Measurements from ENCODE around the gene KCNJ18. TPM values are rescaled to one million over a fixed set of nuclear protein-coding genes. Genes with fewer than 3 reads are reported as not detected.
"Not testable (repeated sequence)": the region's sequence is repeated elsewhere in the genome, so short reads cannot be mapped to it uniquely, and the experiment has no call there.

KCNJ18 gene
- total and polyA plus RNA-seq, 9 of the 15 experiments (the other 6 are each of a cell fraction or from before 2014, with no cell fraction given): not detected

DNA sequence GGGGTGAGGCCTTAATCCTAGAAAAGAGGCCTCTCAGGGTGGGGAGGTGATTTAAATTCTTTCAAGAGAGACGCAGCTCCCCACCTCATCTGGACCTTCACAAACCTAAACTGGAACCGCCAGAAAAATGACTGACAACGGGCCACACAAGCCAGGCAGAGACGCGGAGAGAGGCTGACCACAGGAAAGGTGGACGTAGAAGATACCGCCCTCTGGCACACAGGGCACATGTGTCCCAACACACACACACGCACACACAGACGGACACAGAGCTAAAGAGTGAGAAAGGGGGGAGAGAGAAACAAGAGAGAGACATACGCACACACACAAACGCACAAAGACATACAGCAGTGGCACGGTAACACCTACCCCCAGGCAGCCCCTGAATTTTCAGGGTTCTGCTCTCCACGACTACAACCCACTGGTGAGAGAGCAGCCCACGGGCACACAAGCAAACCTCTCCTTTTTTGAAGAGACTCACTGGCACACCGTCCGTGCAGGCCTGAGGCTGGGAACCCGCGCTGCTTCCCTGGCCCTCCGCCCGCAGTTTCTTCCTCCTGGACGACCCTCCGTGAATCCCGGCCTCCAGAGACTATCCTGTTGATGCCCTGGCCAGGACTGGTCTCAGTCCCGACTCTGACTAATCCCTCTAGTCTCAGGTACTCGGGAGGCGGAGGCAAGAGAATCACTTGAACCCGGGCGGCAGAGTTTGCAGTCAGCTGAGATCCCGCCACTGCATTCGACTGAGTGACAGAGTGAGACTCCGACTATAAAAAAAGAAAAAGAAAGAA is 18.7 kb upstream of the KCNJ18 start:
- FAIRE-seq; H3K9me1 ChIP-seq (ENCODE audit: control insufficient read depth, insufficient read depth, low read length); ATAC-seq; H3K36me3 ChIP-seq (ENCODE audit: control insufficient read depth, insufficient read depth, low read length); H4K20me1 ChIP-seq (replicated peaks; ENCODE audit: control insufficient read depth, insufficient read depth, low read length); intact Hi-C loops (cut with micrococcal nuclease); H3K79me2 ChIP-seq (ENCODE audit: control insufficient read depth, insufficient read depth, low read length); H3K9me3 ChIP-seq (replicated peaks; ENCODE audit: control insufficient read depth, insufficient read depth, low read depth, low read length); BruUV-seq (replicated peaks); POLR2A ChIA-PET; CTCF ChIA-PET (ENCODE audit: low intra/inter-chr PET ratio): not testable (repeated sequence)
- Histone ChIP-seq H3K4me1 (replicated peaks in 1 of 2; ENCODE audit: control insufficient read depth in 2 of 2, insufficient read depth in 2 of 2, low read length in 2 of 2) (peaks cover 3 to 24% of the 10 kb centered on the region in 2 experiments; a peak in 4 of 5 replicates), H3K27me3 (ENCODE audit: control insufficient read depth in 2 of 2, insufficient read depth in 2 of 2, low read length in 2 of 2) (peaks cover 0 to 25% of the 10 kb centered on the region in 2 experiments; a peak in 3 of 5 replicates), H3K4me2 (ENCODE audit: insufficient read depth, low read length) (peak overlapping the region; percentile 78), H2AFZ (ENCODE audit: low read depth, low read length) (peak overlapping the region; percentile 93), H3K9ac (ENCODE audit: insufficient read depth in 1 of 2, low read depth in 2 of 2, low read length in 2 of 2) (peak overlapping the region; percentile 50 to 90; a peak in 3 of 4 replicates), H3K27ac (ENCODE audit: extremely low read depth, low read depth, low read length) (peak overlapping the region; percentile 56; the same call in 2 of the 3 replicates), H3K4me3 (peak overlapping the region; percentile 40)
- in situ Hi-C loops (cut with MboI): loop anchor here (10.0 kb wide), 2 partner anchors 631 to 711 kb away; no protein-coding TSS in a partner anchor
- TF ChIP-seq ELF4 (CRISPR knock-in tag; IDR thresholded peaks at IDR 0.05): 0 out of 2 replicates have a peak, but pooled peaks have one; percentile 13
- WGBS (ENCODE audit: insufficient coverage, low coverage, missing lambda C conversion rate): 21% methylated on average over 25 of the region's 31 CpGs
- DNase-seq (ENCODE audit: extremely low read depth in 1 of 4, low spot score in 3 of 4): peak in 1 of 4 experiments; percentile 30

GRCh38 chr17:21674242-21674731 is 18.0 kb upstream of the KCNJ18 start:
- CTCF ChIA-PET (ENCODE audit: low intra/inter-chr PET ratio): no interaction called here
- FAIRE-seq: no peak
- TF ChIP-seq, protein P1, sequence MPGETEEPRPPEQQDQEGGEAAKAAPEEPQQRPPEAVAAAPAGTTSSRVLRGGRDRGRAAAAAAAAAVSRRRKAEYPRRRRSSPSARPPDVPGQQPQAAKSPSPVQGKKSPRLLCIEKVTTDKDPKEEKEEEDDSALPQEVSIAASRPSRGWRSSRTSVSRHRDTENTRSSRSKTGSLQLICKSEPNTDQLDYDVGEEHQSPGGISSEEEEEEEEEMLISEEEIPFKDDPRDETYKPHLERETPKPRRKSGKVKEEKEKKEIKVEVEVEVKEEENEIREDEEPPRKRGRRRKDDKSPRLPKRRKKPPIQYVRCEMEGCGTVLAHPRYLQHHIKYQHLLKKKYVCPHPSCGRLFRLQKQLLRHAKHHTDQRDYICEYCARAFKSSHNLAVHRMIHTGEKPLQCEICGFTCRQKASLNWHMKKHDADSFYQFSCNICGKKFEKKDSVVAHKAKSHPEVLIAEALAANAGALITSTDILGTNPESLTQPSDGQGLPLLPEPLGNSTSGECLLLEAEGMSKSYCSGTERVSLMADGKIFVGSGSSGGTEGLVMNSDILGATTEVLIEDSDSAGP (CRISPR knock-in tag; IDR thresholded peaks at IDR 0.05): peak; percentile 88
- TF ChIP-seq MYBL2 (IDR thresholded peaks at IDR 0.05; ENCODE audit: low read depth) (no peak), MYBL2 (CRISPR knock-in tag; IDR thresholded peaks at IDR 0.05; ENCODE audit: borderline replicate concordance) (no peak)

More at GRCh38 chr17:21674242-21674731, 18.0 kb upstream of the KCNJ18 start:
- Histone ChIP-seq H3K9ac (ENCODE audit: insufficient read depth in 1 of 2, low read depth in 2 of 2, low read length in 2 of 2) (peak overlapping the region; percentile 50 to 90), H3K79me2 (ENCODE audit: control insufficient read depth, insufficient read depth, low read length) (no peaks in the 10 kb centered on the region), H3K4me3 (peak overlapping the region; percentile 40), H4K20me1 (replicated peaks; ENCODE audit: control insufficient read depth, insufficient read depth, low read length) (no peaks in the 10 kb centered on the region), H3K27me3 (ENCODE audit: control insufficient read depth in 2 of 2, insufficient read depth in 2 of 2, low read length in 2 of 2) (peaks cover 0 to 26% of the 10 kb centered on the region in 2 experiments; a peak in 3 of 5 replicates), H3K9me3 (replicated peaks; ENCODE audit: control insufficient read depth, insufficient read depth, low read depth, low read length) (no peaks in the 10 kb centered on the region), H3K4me2 (ENCODE audit: insufficient read depth, low read length) (peak overlapping the region; percentile 78), H3K27ac (ENCODE audit: extremely low read depth, low read depth, low read length) (peak overlapping the region; percentile 56; the same call in 2 of the 3 replicates), H3K4me1 (replicated peaks in 1 of 2; ENCODE audit: control insufficient read depth in 2 of 2, insufficient read depth in 2 of 2, low read length in 2 of 2) (peaks cover 3 to 28% of the 10 kb centered on the region in 2 experiments; a peak in 4 of 5 replicates), H3K36me3 (ENCODE audit: control insufficient read depth, insufficient read depth, low read length) (no peaks in the 10 kb centered on the region), H2AFZ (ENCODE audit: low read depth, low read length) (peak overlapping the region; percentile 93), H3K9me1 (ENCODE audit: control insufficient read depth, insufficient read depth, low read length) (no peaks in the 10 kb centered on the region)
- POLR2A ChIA-PET: no interaction called here
- in situ Hi-C loops (cut with MboI): loop anchor here (10.0 kb wide), 2 partner anchors 631 to 711 kb away; no protein-coding TSS in a partner anchor
- peak; percentile 45 to 75 (median 52) for DNase-seq (ENCODE audit: extremely low read depth in 1 of 4, low spot score in 3 of 4)
- 18% methylated on average over 43 of the region's 43 CpGs for WGBS (ENCODE audit: insufficient coverage, low coverage, missing lambda C conversion rate)
- BruUV-seq (replicated peaks): TSS peak; percentile 71
- ATAC-seq: peak; percentile 88
- intact Hi-C loops (cut with micrococcal nuclease): no loop called here

Data from K562 (cell line).